MM.1S (cell line): ENCODE data around the gene ACP6.

Experiments used
- CTCF ChIP-seq: fragments of 300-600 bp; sonication (generic); IDR thresholded peaks from 2 replicates; pipeline ENCODE4 v1.5.1; 2016; ENCODE audit warnings: antibody characterized with exemption, low read length, mixed read lengths
- EZH2 ChIP-seq: fragments of 300-600 bp; sonication (generic); optimal IDR thresholded peaks from 2 replicates; pipeline ENCODE3; 2017; ENCODE audit warnings: low read depth, mild to moderate bottlenecking, antibody characterized with exemption, low read length, mixed read lengths
- EZH2phosphoT487 ChIP-seq: fragments of 300-600 bp; sonication (generic); IDR thresholded peaks from 2 replicates; pipeline ENCODE4 v1.6.1; 2018; ENCODE audit warnings: antibody characterized with exemption, low read length

- TF ChIP-seq CTCF (no peak), EZH2phosphoT487 (no peak), EZH2 (no peak)
These were observed at the start of gene ACP6 for GRCh38 chr1:147670319-147671001.
